H9 (cell line): ENCODE measurements around the gene HSPG2. TPM values are rescaled to one million over a fixed set of nuclear protein-coding genes. Genes with fewer than 3 reads are reported as not detected.

ENCODE experiments used
- DNase-seq: peaks from one replicate; pipeline ENCODE4 v3.0.0-alpha.2; 2017
- H2AFZ ChIP-seq: one replicate; pipeline ENCODE4 v1.6.1; 2013; ENCODE audit warnings: mild to moderate bottlenecking, low read length, control low read depth, moderate library complexity
- H2AK5ac ChIP-seq: 2 replicates; pipeline ENCODE4 v1.6.1; 2013; ENCODE audit warnings: low read length, control low read depth, mixed read lengths; ENCODE audit not compliant: insufficient read length
- H2BK120ac ChIP-seq: one replicate; pipeline ENCODE4 v1.6.1; 2013; ENCODE audit warnings: low read depth, mild to moderate bottlenecking, low read length, control low read depth, inconsistent platforms; ENCODE audit not compliant: poor library complexity, severe bottlenecking
- H2BK12ac ChIP-seq: 2 replicates; pipeline ENCODE4 v1.6.1; 2013; ENCODE audit warnings: low read length, control low read depth, mixed read lengths, low read depth; ENCODE audit not compliant: insufficient read length
- H2BK15ac ChIP-seq: 2 replicates; pipeline ENCODE4 v1.6.1; 2013; ENCODE audit warnings: low read depth, low read length, control low read depth
- H2BK20ac ChIP-seq: one replicate; pipeline ENCODE4 v1.6.1; 2013; ENCODE audit warnings: low read depth, mild to moderate bottlenecking, low read length, control low read depth, inconsistent platforms; ENCODE audit not compliant: poor library complexity, severe bottlenecking
- H2BK5ac ChIP-seq: 2 replicates; pipeline ENCODE4 v1.6.1; 2013; ENCODE audit warnings: low read length, control low read depth, mixed read lengths; ENCODE audit not compliant: insufficient read length
- H3K14ac ChIP-seq: 2 replicates; pipeline ENCODE4 v1.6.1; 2013; ENCODE audit warnings: low read length, control low read depth; ENCODE audit not compliant: insufficient read depth
- H3K18ac ChIP-seq: 2 replicates; pipeline ENCODE4 v1.6.1; 2013; ENCODE audit warnings: low read depth, mild to moderate bottlenecking, mixed read lengths, low read length, control low read depth; ENCODE audit not compliant: insufficient read length
- H3K23ac ChIP-seq: 2 replicates; pipeline ENCODE4 v1.6.1; 2013; ENCODE audit warnings: low read length, control low read depth, mixed read lengths, low read depth; ENCODE audit not compliant: insufficient read length
- H3K23me2 ChIP-seq: 2 replicates; pipeline ENCODE4 v1.6.1; 2013; ENCODE audit warnings: low read depth, mild to moderate bottlenecking, mixed read lengths, low read length, control low read depth; ENCODE audit not compliant: insufficient read length, poor library complexity, severe bottlenecking
- H3K27ac ChIP-seq: 2 replicates; pipeline ENCODE4 v1.5.1; 2013; ENCODE audit warnings: low read length, control low read depth, mixed read lengths, low read depth; ENCODE audit not compliant: insufficient read length
- H3K27me3 ChIP-seq: 2 replicates; pipeline ENCODE4 v1.6.1; 2013; ENCODE audit warnings: low read length, control low read depth, inconsistent platforms; ENCODE audit not compliant: insufficient read depth
- H3K4ac ChIP-seq: 2 replicates; pipeline ENCODE4 v1.6.1; 2013; ENCODE audit warnings: low read depth, mild to moderate bottlenecking, control low read depth, inconsistent platforms, low read length, moderate library complexity
- H3K4me1 ChIP-seq: 2 replicates; pipeline ENCODE4 v1.6.1; 2013; ENCODE audit warnings: low read length, control low read depth, inconsistent platforms; ENCODE audit not compliant: insufficient read depth
- H3K4me2 ChIP-seq: 2 replicates; pipeline ENCODE4 v1.6.1; 2013; ENCODE audit warnings: low read length, control low read depth, mixed read lengths; ENCODE audit not compliant: insufficient read length, insufficient read depth
- H3K56ac ChIP-seq: 2 replicates; pipeline ENCODE4 v1.6.1; 2013; ENCODE audit warnings: low read depth, mild to moderate bottlenecking, mixed read lengths, low read length, control low read depth; ENCODE audit not compliant: insufficient read length
- H3K79me1 ChIP-seq: 2 replicates; pipeline ENCODE4 v1.6.1; 2013; ENCODE audit warnings: low read depth, mild to moderate bottlenecking, moderate library complexity, low read length, control low read depth, inconsistent platforms; ENCODE audit not compliant: insufficient read depth, poor library complexity, severe bottlenecking
- H3K79me2 ChIP-seq: 2 replicates; pipeline ENCODE4 v1.6.1; 2013; ENCODE audit warnings: low read length, control low read depth, inconsistent platforms; ENCODE audit not compliant: insufficient read depth
- H3K9ac ChIP-seq: 2 replicates; pipeline ENCODE4 v1.6.1; 2013; ENCODE audit warnings: low read length, control low read depth, mixed read lengths; ENCODE audit not compliant: insufficient read length; ENCODE audit errors: extremely low read depth
- H3K9me3 ChIP-seq: one replicate; pipeline ENCODE4 v1.6.1; 2013; ENCODE audit warnings: low read depth, low read length, inconsistent platforms; ENCODE audit not compliant: control insufficient read depth
- H3T11ph ChIP-seq: one replicate; pipeline ENCODE4 v1.6.1; 2013; ENCODE audit warnings: mild to moderate bottlenecking, low read length, control low read depth, inconsistent platforms
- H4K20me1 ChIP-seq: one replicate; pipeline ENCODE4 v1.6.1; 2013; ENCODE audit not compliant: control insufficient read depth, insufficient read length, insufficient read depth
- H4K5ac ChIP-seq: 2 replicates; pipeline ENCODE4 v1.6.1; 2013; ENCODE audit warnings: low read depth, mild to moderate bottlenecking, mixed read lengths, low read length, control low read depth; ENCODE audit not compliant: insufficient read length
- H4K8ac ChIP-seq: replicated peaks from 2 replicates; pipeline ENCODE4 v1.6.1; 2013; ENCODE audit warnings: low read length, control low read depth, mixed read lengths, low read depth; ENCODE audit not compliant: insufficient read length
- H4K91ac ChIP-seq: 2 replicates; pipeline ENCODE4 v1.6.1; 2013; ENCODE audit warnings: low read depth, mild to moderate bottlenecking, moderate library complexity, mixed read lengths, low read length, control low read depth; ENCODE audit not compliant: insufficient read length
- H3K27ac Mint-ChIP-seq, 3 experiments: 2 replicates in 2 of 3; 3 replicates in 1 of 3; pipeline ENCODE4 v1.8.0; 2020 to 2021; ENCODE audit warnings: mixed read lengths in 3 of 3, mild to moderate bottlenecking in 1 of 3, moderate library complexity in 1 of 3
- H3K27me3 Mint-ChIP-seq: 2 replicates; pipeline ENCODE4 v1.8.0; 2021; ENCODE audit warnings: low read depth, mild to moderate bottlenecking, moderate library complexity, mixed read lengths
- H3K36me3 Mint-ChIP-seq, 3 experiments: 2 replicates in 2 of 3; 3 replicates in 1 of 3; pipeline ENCODE4 v1.8.0; 2020 to 2021; ENCODE audit warnings: low read depth in 3 of 3, mixed read lengths in 3 of 3; ENCODE audit not compliant: insufficient read depth in 1 of 3
- H3K4me1 Mint-ChIP-seq, 2 experiments: 2 replicates each; pipeline ENCODE4 v1.8.0; 2020; ENCODE audit warnings: mixed read lengths in 2 of 2
- H3K4me3 Mint-ChIP-seq, 2 experiments: 2 replicates in 1 of 2; 3 replicates in 1 of 2; pipeline ENCODE4 v1.8.0; 2020 to 2021; ENCODE audit warnings: mild to moderate bottlenecking in 2 of 2, mixed read lengths in 2 of 2, moderate library complexity in 1 of 2
- H3K9me3 Mint-ChIP-seq, 2 experiments: 2 replicates in 1 of 2; 3 replicates in 1 of 2; pipeline ENCODE4 v1.8.0; 2020; ENCODE audit warnings: mild to moderate bottlenecking in 2 of 2, mixed read lengths in 2 of 2, moderate library complexity in 1 of 2
- WGBS: extraction: QIAGEN DNeasy Blood & Tissue Kit; methylation state at CpG from one replicate; pipeline ENCODE4 v1.1.7; 2013; ENCODE audit warnings: missing lambda C conversion rate, low lambda C conversion rate, mixed read lengths; ENCODE audit not compliant: insufficient read length; ENCODE audit errors: extremely low coverage; 5-methylcytosine and 5-hydroxymethylcytosine counted together
- total RNA-seq: library from RNA; stranded (reverse); gene quantifications from 2 replicates; pipeline ENCODE4 v1.2.1, GENCODE V29; 2021
- TF ChIP-seq, protein P1 (sequence below): fragments of 200-600 bp; sonication (generic); conservative IDR thresholded peaks from 3 replicates; pipeline ENCODE4 v1.8.0; 2021; ENCODE audit warnings: antibody characterized with exemption, mild to moderate bottlenecking

Gene HSPG2
- total RNA-seq, 1 experiment from 2014 or later, result 90.0 TPM

DNA sequence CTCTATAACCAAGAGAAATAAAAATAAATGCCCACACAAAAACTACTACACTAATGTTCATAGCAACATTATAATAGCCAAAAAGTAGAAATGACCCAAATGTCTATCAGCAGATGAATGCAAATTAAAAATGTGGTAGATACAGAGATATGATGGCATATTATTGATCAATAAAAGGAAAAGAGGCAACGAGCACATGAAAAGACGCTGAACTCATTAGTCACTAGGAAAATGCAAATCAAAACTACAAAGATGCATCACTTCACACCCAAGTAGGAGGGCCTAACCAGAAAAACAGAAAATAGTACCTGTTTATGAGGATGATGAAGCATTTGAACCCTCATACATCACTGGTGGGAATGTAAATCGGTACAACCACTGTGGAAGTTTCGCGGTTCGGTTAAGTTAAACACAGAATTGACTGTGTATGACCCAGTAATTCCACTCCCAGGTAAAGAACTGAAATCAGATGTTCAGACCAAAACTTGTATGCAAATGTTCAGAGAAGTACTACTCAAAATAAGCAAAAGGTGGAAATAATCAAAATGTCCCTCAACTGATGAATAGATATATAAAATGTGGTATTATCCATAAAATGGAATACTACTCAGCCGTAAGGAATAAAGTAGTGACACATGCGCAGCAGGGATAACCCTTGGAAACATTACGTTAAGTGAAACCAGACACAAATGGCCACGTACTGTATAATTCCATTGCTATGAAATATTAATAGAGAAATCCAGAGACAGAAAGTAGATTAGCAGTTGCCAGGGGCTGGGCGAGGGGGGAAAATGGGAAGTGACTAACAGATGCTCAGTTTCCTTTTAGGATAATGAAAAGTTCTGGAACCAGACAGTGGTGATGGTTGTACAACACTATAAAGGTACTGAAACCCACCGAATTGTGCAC is 157.2 kb downstream of the HSPG2 start:
- WGBS, result no CpG with 5 or more reads among the region's 12 CpGs
- Histone ChIP-seq H2BK5ac (no peak overlapping the region), H3K23me2 (peaks cover 9% of the 10 kb centered on the region), H3K14ac (no peak overlapping the region), H3K9me3 (no peaks in the 10 kb centered on the region), H3K9ac (no peak overlapping the region), H3K56ac (no peak overlapping the region), H3K79me2 (peaks cover 56% of the 10 kb centered on the region), H4K5ac (no peak overlapping the region), H2AFZ (no peak overlapping the region), H4K91ac (no peak overlapping the region), H3K18ac (no peak overlapping the region), H4K20me1 (no peaks in the 10 kb centered on the region), H4K8ac (no peak overlapping the region), H2BK20ac (no peak overlapping the region), H2AK5ac (no peak overlapping the region), H3K4ac (no peak overlapping the region), H2BK12ac (no peak overlapping the region), H3K27me3 (no peaks in the 10 kb centered on the region), H3K27ac (no peak overlapping the region), H2BK120ac (no peak overlapping the region), H3K23ac (no peak overlapping the region), H2BK15ac (no peak overlapping the region), H3T11ph (no peak overlapping the region), H3K4me2 (no peak overlapping the region), H3K79me1 (peaks cover 7% of the 10 kb centered on the region), H3K4me1 (no peaks in the 10 kb centered on the region)
- Mint-ChIP-seq H3K4me3 (peak overlapping the region; percentile 28 to 64; a peak in 2 of 5 replicates), H3K27me3 (no peaks in the 10 kb centered on the region; the same call in 1 of the 2 replicates), H3K27ac (no peak overlapping the region; a peak in 1 of 7 replicates), H3K9me3 (peaks cover 5 to 11% of the 10 kb centered on the region in 2 experiments; a peak in 3 of 5 replicates), H3K4me1 (peaks cover 10 to 17% of the 10 kb centered on the region in 2 experiments), H3K36me3 (peaks cover 2 to 14% (median 7%) of the 10 kb centered on the region in 3 experiments; a peak in 6 of 7 replicates)
- TF ChIP-seq, protein P1, sequence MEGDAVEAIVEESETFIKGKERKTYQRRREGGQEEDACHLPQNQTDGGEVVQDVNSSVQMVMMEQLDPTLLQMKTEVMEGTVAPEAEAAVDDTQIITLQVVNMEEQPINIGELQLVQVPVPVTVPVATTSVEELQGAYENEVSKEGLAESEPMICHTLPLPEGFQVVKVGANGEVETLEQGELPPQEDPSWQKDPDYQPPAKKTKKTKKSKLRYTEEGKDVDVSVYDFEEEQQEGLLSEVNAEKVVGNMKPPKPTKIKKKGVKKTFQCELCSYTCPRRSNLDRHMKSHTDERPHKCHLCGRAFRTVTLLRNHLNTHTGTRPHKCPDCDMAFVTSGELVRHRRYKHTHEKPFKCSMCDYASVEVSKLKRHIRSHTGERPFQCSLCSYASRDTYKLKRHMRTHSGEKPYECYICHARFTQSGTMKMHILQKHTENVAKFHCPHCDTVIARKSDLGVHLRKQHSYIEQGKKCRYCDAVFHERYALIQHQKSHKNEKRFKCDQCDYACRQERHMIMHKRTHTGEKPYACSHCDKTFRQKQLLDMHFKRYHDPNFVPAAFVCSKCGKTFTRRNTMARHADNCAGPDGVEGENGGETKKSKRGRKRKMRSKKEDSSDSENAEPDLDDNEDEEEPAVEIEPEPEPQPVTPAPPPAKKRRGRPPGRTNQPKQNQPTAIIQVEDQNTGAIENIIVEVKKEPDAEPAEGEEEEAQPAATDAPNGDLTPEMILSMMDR, result no peak
- no peak for DNase-seq
